HCT116 (cell line): ENCODE data around the gene PLEKHH2.

Source experiments
- EZH2 ChIP-seq: fragments of 200-600 bp; sonication (generic); IDR thresholded peaks from 2 replicates; pipeline ENCODE4 v1.6.1; 2017; ENCODE audit warnings: antibody characterized with exemption, mixed run types
- POLR2A ChIP-seq: IDR thresholded peaks from 2 replicates; pipeline ENCODE4 v1.7.0; 2011; ENCODE audit warnings: borderline replicate concordance; ENCODE audit not compliant: insufficient read depth, insufficient read length; ENCODE audit errors: extremely low read depth
- POLR2AphosphoS5 ChIP-seq: IDR thresholded peaks from 2 replicates; pipeline ENCODE4 v1.6.1; 2011; ENCODE audit warnings: mild to moderate bottlenecking, low read depth, low read length, moderate library complexity
- SIN3A ChIP-seq: IDR thresholded peaks from 2 replicates; pipeline ENCODE4 v1.6.1; 2012; ENCODE audit warnings: low read depth
- TCF7L2 ChIP-seq: IDR thresholded peaks from 2 replicates; pipeline ENCODE4 v1.7.0; 2011; ENCODE audit warnings: borderline replicate concordance, inconsistent platforms; ENCODE audit not compliant: insufficient read depth, insufficient read length; ENCODE audit errors: extremely low read depth
- YY1 ChIP-seq: IDR thresholded peaks from 2 replicates; pipeline ENCODE4 v1.6.1; 2011; ENCODE audit warnings: low read length, low read depth, moderate library complexity, mild to moderate bottlenecking; ENCODE audit not compliant: insufficient replicate concordance; ENCODE audit errors: extremely low read depth
- ZNF274 ChIP-seq: fragments of 200-500 bp; sonication (Bioruptor generic); IDR thresholded peaks from 2 replicates; pipeline ENCODE4 v1.6.1; 2014; ENCODE audit warnings: mild to moderate bottlenecking, low read depth, low read length, inconsistent platforms
- TF ChIP-seq, protein P1 (sequence below), 3 experiments: fragments of 200-600 bp in 1 of 3; sonication (generic) in 1 of 3; IDR thresholded peaks in 2 of 3; conservative IDR thresholded peaks in 1 of 3; 2 replicates each; pipeline ENCODE4 v1.5.1; 2012 to 2017; ENCODE audit warnings: low read depth in 2 of 3, low read length in 2 of 3, antibody characterized with exemption in 1 of 3, borderline replicate concordance in 1 of 3, control low read depth in 1 of 3, mild to moderate bottlenecking in 1 of 3, mixed read lengths in 1 of 3, mixed run types in 1 of 3, moderate library complexity in 1 of 3; ENCODE audit not compliant: insufficient read depth in 1 of 3
- TF ChIP-seq, protein P2 (sequence below): IDR thresholded peaks from 2 replicates; pipeline ENCODE4 v1.6.1; 2012

DNA sequence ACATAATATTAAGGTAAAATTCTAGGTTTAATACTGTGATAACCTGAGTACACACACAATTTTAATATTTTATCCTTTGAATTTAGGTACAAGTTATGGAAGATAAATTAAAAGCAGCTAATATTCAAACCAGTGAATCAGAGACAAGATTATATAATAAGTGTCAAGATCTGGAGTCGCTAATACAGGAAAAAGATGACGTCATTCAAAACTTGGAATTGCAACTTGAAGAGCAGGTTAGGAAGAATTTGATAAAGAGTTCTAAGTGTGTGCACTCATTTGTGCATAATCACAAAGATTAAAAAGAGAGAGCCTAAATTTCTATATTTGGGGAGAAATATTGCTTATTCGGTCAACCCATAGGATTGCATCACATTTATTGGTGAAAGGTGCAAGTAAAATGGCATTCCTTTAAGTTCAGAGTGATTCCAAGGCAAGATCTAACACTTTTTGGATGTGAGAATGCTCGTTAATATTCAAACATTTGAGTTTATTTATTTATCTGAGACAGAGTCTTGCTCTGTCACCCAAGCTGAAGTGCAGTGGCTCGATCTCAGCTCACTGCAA is 55.5 kb downstream of the PLEKHH2 start:
- TF ChIP-seq, protein P1, sequence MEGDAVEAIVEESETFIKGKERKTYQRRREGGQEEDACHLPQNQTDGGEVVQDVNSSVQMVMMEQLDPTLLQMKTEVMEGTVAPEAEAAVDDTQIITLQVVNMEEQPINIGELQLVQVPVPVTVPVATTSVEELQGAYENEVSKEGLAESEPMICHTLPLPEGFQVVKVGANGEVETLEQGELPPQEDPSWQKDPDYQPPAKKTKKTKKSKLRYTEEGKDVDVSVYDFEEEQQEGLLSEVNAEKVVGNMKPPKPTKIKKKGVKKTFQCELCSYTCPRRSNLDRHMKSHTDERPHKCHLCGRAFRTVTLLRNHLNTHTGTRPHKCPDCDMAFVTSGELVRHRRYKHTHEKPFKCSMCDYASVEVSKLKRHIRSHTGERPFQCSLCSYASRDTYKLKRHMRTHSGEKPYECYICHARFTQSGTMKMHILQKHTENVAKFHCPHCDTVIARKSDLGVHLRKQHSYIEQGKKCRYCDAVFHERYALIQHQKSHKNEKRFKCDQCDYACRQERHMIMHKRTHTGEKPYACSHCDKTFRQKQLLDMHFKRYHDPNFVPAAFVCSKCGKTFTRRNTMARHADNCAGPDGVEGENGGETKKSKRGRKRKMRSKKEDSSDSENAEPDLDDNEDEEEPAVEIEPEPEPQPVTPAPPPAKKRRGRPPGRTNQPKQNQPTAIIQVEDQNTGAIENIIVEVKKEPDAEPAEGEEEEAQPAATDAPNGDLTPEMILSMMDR (IDR thresholded peaks at IDR 0.05 in 2 of 3, conservative IDR thresholded peaks at IDR 0.05 in 1 of 3; ENCODE audit: borderline replicate concordance in 1 of 3, insufficient read depth in 1 of 3, low read depth in 2 of 3, low read length in 2 of 3), result no peak
- no peak for TF ChIP-seq SIN3A
- no peak for TF ChIP-seq POLR2AphosphoS5
- TF ChIP-seq POLR2A, result no peak
- no peak for TF ChIP-seq EZH2
- no peak for TF ChIP-seq YY1
- TF ChIP-seq, protein P2, sequence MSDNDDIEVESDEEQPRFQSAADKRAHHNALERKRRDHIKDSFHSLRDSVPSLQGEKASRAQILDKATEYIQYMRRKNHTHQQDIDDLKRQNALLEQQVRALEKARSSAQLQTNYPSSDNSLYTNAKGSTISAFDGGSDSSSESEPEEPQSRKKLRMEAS, result no peak
- no peak for TF ChIP-seq ZNF274
- no peak for TF ChIP-seq TCF7L2
